Peyer's patch (tissue), 4 donors: ENCODE measurements around the gene ENPP5.

Source experiments
- POLR2A ChIP-seq, 2 donors: fragments of 450-650 bp; IDR thresholded peaks; one replicate each; pipeline ENCODE4 v1.5.1; 2017; ENCODE audit warnings: antibody characterized with exemption in 2 of 2, mild to moderate bottlenecking in 2 of 2, moderate library complexity in 2 of 2
- TF ChIP-seq, protein P1 (sequence below), 6 experiments: fragments of 450-650 bp in 4 of 6; fragments of 200-600 bp in 2 of 6; sonication (generic) in 1 of 6; IDR thresholded peaks; one replicate each; pipeline ENCODE4 v1.5.1; 2017 to 2019; ENCODE audit warnings: antibody characterized with exemption in 6 of 6, mild to moderate bottlenecking in 3 of 6, moderate library complexity in 1 of 6

DNA sequence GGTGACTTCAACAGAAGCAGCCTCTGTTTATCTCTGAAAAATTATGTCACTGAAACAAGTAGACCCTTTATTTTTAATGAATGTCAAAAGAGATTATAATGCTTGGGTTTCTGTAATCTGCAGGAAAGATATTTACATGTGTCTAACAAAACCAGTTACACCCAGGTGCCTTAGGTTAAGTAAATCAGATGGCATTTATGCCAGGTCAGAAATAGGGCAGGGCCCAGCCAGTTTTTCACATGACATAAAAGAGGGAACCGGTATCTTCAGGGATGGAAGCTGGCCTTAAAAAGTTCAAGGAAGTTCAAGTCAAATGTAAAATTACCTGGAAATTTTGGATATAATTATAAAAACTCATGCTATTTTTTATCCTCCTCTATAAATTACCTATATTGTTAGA lies 55.1 kb downstream of the ENPP5 start:
- TF ChIP-seq, protein P1, sequence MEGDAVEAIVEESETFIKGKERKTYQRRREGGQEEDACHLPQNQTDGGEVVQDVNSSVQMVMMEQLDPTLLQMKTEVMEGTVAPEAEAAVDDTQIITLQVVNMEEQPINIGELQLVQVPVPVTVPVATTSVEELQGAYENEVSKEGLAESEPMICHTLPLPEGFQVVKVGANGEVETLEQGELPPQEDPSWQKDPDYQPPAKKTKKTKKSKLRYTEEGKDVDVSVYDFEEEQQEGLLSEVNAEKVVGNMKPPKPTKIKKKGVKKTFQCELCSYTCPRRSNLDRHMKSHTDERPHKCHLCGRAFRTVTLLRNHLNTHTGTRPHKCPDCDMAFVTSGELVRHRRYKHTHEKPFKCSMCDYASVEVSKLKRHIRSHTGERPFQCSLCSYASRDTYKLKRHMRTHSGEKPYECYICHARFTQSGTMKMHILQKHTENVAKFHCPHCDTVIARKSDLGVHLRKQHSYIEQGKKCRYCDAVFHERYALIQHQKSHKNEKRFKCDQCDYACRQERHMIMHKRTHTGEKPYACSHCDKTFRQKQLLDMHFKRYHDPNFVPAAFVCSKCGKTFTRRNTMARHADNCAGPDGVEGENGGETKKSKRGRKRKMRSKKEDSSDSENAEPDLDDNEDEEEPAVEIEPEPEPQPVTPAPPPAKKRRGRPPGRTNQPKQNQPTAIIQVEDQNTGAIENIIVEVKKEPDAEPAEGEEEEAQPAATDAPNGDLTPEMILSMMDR (IDR thresholded peaks at IDR 0.05) = no peak
- no peak for TF ChIP-seq POLR2A (IDR thresholded peaks at IDR 0.05)
